ENCODE data around the gene FOXL3. TPM values are rescaled to one million over a fixed set of nuclear protein-coding genes. Genes with fewer than 3 reads are reported as not detected.

The FOXL3 gene
- total RNA-seq, 1 experiment from 2014 or later: not detected

GRCh38 chr7:244974-245373 is 45.0 kb upstream of the FOXL3 start:
- Mint-ChIP-seq H3K4me3 (ENCODE audit: unreplicated experiment) (no peak overlapping the region), H3K36me3 (ENCODE audit: insufficient read depth, unreplicated experiment) (peaks cover 20% of the 10 kb centered on the region), H3K27ac (ENCODE audit: low read depth, unreplicated experiment) (no peak overlapping the region), H3K27me3 (ENCODE audit: insufficient read depth, unreplicated experiment) (no peaks in the 10 kb centered on the region), H3K4me1 (ENCODE audit: insufficient read depth, unreplicated experiment) (peaks cover 7% of the 10 kb centered on the region), H3K9me3 (ENCODE audit: unreplicated experiment) (no peaks in the 10 kb centered on the region)
- intact Hi-C loops (cut with micrococcal nuclease): loop anchor here (5.0 kb wide), 1 partner anchor 53 kb away; the partner anchor contains the start of gene FAM20C
- no TSS peak for BruUV-seq (replicated peaks)
- no peak for DNase-seq (ENCODE audit: unreplicated experiment)
- ChIA-PET CTCF (no interaction called here), POLR2A (no interaction called here)
- TF ChIP-seq CTCF (IDR thresholded peaks at IDR 0.05; ENCODE audit: unreplicated experiment): no peak

GRCh38 chr7:245574-246295 is 44.2 kb upstream of the FOXL3 start:
- POLR2A ChIA-PET: no interaction called here
- TF ChIP-seq CTCF (IDR thresholded peaks at IDR 0.05; ENCODE audit: unreplicated experiment): no peak
- Mint-ChIP-seq H3K4me3 (ENCODE audit: unreplicated experiment) (no peak overlapping the region), H3K9me3 (ENCODE audit: unreplicated experiment) (no peaks in the 10 kb centered on the region), H3K36me3 (ENCODE audit: insufficient read depth, unreplicated experiment) (peaks cover 25% of the 10 kb centered on the region), H3K4me1 (ENCODE audit: insufficient read depth, unreplicated experiment) (peaks cover 7% of the 10 kb centered on the region), H3K27ac (ENCODE audit: low read depth, unreplicated experiment) (no peak overlapping the region), H3K27me3 (ENCODE audit: insufficient read depth, unreplicated experiment) (no peaks in the 10 kb centered on the region)
- no peak for DNase-seq (ENCODE audit: unreplicated experiment)
- CTCF ChIA-PET: no interaction called here
- intact Hi-C loops (cut with micrococcal nuclease): no loop called here
- BruUV-seq (replicated peaks): no TSS peak

- no TSS peak for BruUV-seq (replicated peaks)
- Mint-ChIP-seq H3K4me1 (ENCODE audit: insufficient read depth, unreplicated experiment) (peaks cover 3% of the 10 kb centered on the region), H3K4me3 (ENCODE audit: unreplicated experiment) (no peak overlapping the region), H3K27me3 (ENCODE audit: insufficient read depth, unreplicated experiment) (no peaks in the 10 kb centered on the region), H3K27ac (ENCODE audit: low read depth, unreplicated experiment) (no peak overlapping the region), H3K36me3 (ENCODE audit: insufficient read depth, unreplicated experiment) (peaks cover 25% of the 10 kb centered on the region), H3K9me3 (ENCODE audit: unreplicated experiment) (no peaks in the 10 kb centered on the region)
- TF ChIP-seq CTCF (IDR thresholded peaks at IDR 0.05; ENCODE audit: unreplicated experiment): no peak
- intact Hi-C loops (cut with micrococcal nuclease): no loop called here
- no peak for DNase-seq (ENCODE audit: unreplicated experiment)
- CTCF ChIA-PET: interaction anchor here (0.6 kb wide), 1 partner anchor 14 kb away, joined by 4 read pairs; no protein-coding TSS in a partner anchor
- POLR2A ChIA-PET: no interaction called here
Observed at GRCh38 chr7:246451-246850, 43.5 kb upstream of the FOXL3 start.

- ChIA-PET CTCF (interaction anchor here (0.6 kb wide), 1 partner anchor 15 kb away, joined by 4 read pairs; no protein-coding TSS in a partner anchor), POLR2A (no interaction called here)
- H3K27ac Mint-ChIP-seq (ENCODE audit: low read depth, unreplicated experiment): no peak overlapping the region
- TF ChIP-seq CTCF (IDR thresholded peaks at IDR 0.05; ENCODE audit: unreplicated experiment): no peak
- no peaks in the 10 kb centered on the region for H3K27me3 Mint-ChIP-seq (ENCODE audit: insufficient read depth, unreplicated experiment)
- H3K4me1 Mint-ChIP-seq (ENCODE audit: insufficient read depth, unreplicated experiment): no peaks in the 10 kb centered on the region
- H3K9me3 Mint-ChIP-seq (ENCODE audit: unreplicated experiment): no peaks in the 10 kb centered on the region
- no TSS peak for BruUV-seq (replicated peaks)
- peaks cover 31% of the 10 kb centered on the region for H3K36me3 Mint-ChIP-seq (ENCODE audit: insufficient read depth, unreplicated experiment)
- H3K4me3 Mint-ChIP-seq (ENCODE audit: unreplicated experiment): no peak overlapping the region
- no peak for DNase-seq (ENCODE audit: unreplicated experiment)
- intact Hi-C loops (cut with micrococcal nuclease): no loop called here
Observed at GRCh38 chr7:247181-247580, 42.8 kb upstream of the FOXL3 start.
